Heart left ventricle (tissue), 16 donors: ENCODE data around the gene EFNB1. TPM values are rescaled to one million over a fixed set of nuclear protein-coding genes. Genes with fewer than 3 reads are reported as not detected.
A peak's percentile ranks its signal among the peaks of the same experiment; 100 is the strongest.

Source experiments
- ATAC-seq, 4 donors: fragments of 200-7000 bp; cut with Tn5 transposase; one replicate each; pipeline ENCODE4 v1.9.1; 2020 to 2022; ENCODE audit warnings: moderate library complexity in 4 of 4, mild to moderate bottlenecking in 3 of 4, moderate number of reproducible peaks in 1 of 4
- DNase-seq, 5 donors: peaks; one replicate each; pipeline ENCODE4 v3.0.0-alpha.2; 2020
- H3K27ac ChIP-seq, 12 donors: fragments of 200-600 bp; sonication (generic) in 4 of 12; one replicate each; pipeline versions ENCODE4 v1.5.0 to v1.8.0; 2016 to 2022; ENCODE audit warnings: mild to moderate bottlenecking in 2 of 12
- H3K27me3 ChIP-seq, 9 donors: fragments of 200-600 bp; sonication (generic) in 2 of 9; one replicate each; pipeline versions ENCODE4 v1.5.1 to v1.8.0; 2016 to 2022; ENCODE audit warnings: mild to moderate bottlenecking in 3 of 9
- H3K36me3 ChIP-seq, 9 donors: fragments of 200-600 bp; sonication (generic) in 2 of 9; one replicate each; pipeline versions ENCODE4 v1.5.0 to v1.8.0; 2018 to 2022; ENCODE audit warnings: mild to moderate bottlenecking in 2 of 9
- H3K4me1 ChIP-seq, 12 donors: fragments of 200-600 bp; sonication (generic) in 4 of 12; one replicate each; pipeline versions ENCODE4 v1.5.0 to v1.8.0; 2016 to 2022; ENCODE audit warnings: mild to moderate bottlenecking in 3 of 12
- H3K4me3 ChIP-seq, 12 donors: fragments of 200-600 bp; sonication (generic) in 4 of 12; one replicate each; pipeline versions ENCODE4 v1.5.0 to v1.8.0; 2017 to 2022; ENCODE audit warnings: mild to moderate bottlenecking in 9 of 12, moderate library complexity in 4 of 12
- H3K9me3 ChIP-seq, 12 donors: fragments of 200-600 bp; sonication (generic) in 4 of 12; one replicate each; pipeline versions ENCODE4 v1.5.0 to v1.8.0; 2016 to 2022; ENCODE audit warnings: mild to moderate bottlenecking in 1 of 12
- CTCF ChIP-seq, 12 donors: fragments of 200-600 bp; sonication (generic) in 4 of 12; IDR thresholded peaks; one replicate each; pipeline versions ENCODE4 v1.5.0 to v1.8.0; 2018 to 2022; ENCODE audit warnings: antibody characterized with exemption in 12 of 12, mild to moderate bottlenecking in 5 of 12
- POLR2A ChIP-seq, 2 donors: fragments of 450-650 bp; IDR thresholded peaks; one replicate each; pipeline ENCODE4 v1.6.1; 2017; ENCODE audit warnings: antibody characterized with exemption in 2 of 2, mild to moderate bottlenecking in 2 of 2, moderate library complexity in 2 of 2
- WGBS, 4 donors: extraction: QIAGEN DNeasy Blood & Tissue Kit in 2 of 4; methylation state at CpG; one replicate each; pipeline versions ENCODE4 v1.1.5 to v1.1.7; 2013 to 2018; 5-methylcytosine and 5-hydroxymethylcytosine counted together
- intact Hi-C, 10 donors: fragments of 100-400 bp; cut with DNase I; formaldehyde crosslinking; loops; one replicate each; pipeline versions ENCODE4 v1.11.1 to v1.14.2; 2022
- polyA plus RNA-seq, 2 donors: library from polyadenylated mRNA; stranded (reverse); fragments of 200-250 nt; gene quantifications; one replicate each; pipeline ENCODE4 v1.2.3, GENCODE V29; 2013
- total RNA-seq, 9 donors: library from RNA; depleted of rRNA in 2 of 9; stranded (reverse); fragments of >200 nt in 2 of 9; fragmentation: NEBNext Ultra II Directional in 3 of 9; extraction: Animal tissue kit (Norgen Biotek cat#: 25700) in 3 of 9; gene quantifications; one replicate each; pipeline versions ENCODE4 v1.1.0 to v1.2.4, GENCODE V29; 2016 to 2023
- donor health status: ischemic (EF 13 %, LVEDD 7.1; RV severe dilation, severe dysfunction).
- donor health status: healthy with polysubstance abuse.
- donor health status: DM: no; HTN: yes; CAD: no.
- donor health status: DM: no; HTN: no; CAD: no.
- donor health status: ischemic (EF 25% LVEDD 6.9; RV normal size, moderate dysfunction).
- donor health status: ischemic (EF 25% LVEDD 5.7; RV mildly dilated, moderate dysfunction).
- donor health status: healthy.
- donor health status: DM: yes; HTN: yes; CAD: no.
- donor health status: ischemic (EF 35%, LVEDD 5.7; RV mildly dilated, moderate dysfunction).
- donor health status: nonischemic (EF 11% LVEDD 7.7; RV severe dilation, severe dysfunction).
- donor health status: DM: yes; HTN: yes; CAD: no.
- donor health status: PGD.
- donor health status: ischemic (EF 29% LVEDD 5.4; RV normal size, mild dysfunction).
- donor health status: nonischemic (EF 23%, LVEDD 6.1; RV moderate dilation, normal function).

Gene EFNB1
- total and polyA plus RNA-seq, 11 donors: 15.9 to 78.8 (median 25.4) TPM

GRCh38 chrX:68877606-68878005 lies 48.8 kb downstream of the EFNB1 start:
- 82 to 94% (median 87%) methylated on average over 4 to 9 of the region's 9 CpGs for WGBS, 4 donors
- no peaks in the 10 kb centered on the region for H3K36me3 ChIP-seq
- ATAC-seq: no peak
- TF ChIP-seq CTCF (IDR thresholded peaks at IDR 0.05) (no peak), POLR2A (IDR thresholded peaks at IDR 0.05) (no peak)
- intact Hi-C loops: no loop called here
- no peak for DNase-seq
- H3K27me3 ChIP-seq: peaks cover 0 to 10% (median 0%) of the 10 kb centered on the region in 9 donors
- H3K4me3 ChIP-seq: no peak overlapping the region
- H3K4me1 ChIP-seq: peaks cover 0 to 7% (median 0%) of the 10 kb centered on the region in 12 donors
- no peak overlapping the region for H3K27ac ChIP-seq
- no peaks in the 10 kb centered on the region for H3K9me3 ChIP-seq

GRCh38 chrX:68878977-68879645 lies 50.3 kb downstream of the EFNB1 start:
- intact Hi-C loops: no loop called here
- H3K27me3 ChIP-seq: peaks cover 0 to 14% (median 0%) of the 10 kb centered on the region in 9 donors
- no peak overlapping the region for H3K4me3 ChIP-seq
- no peak for ATAC-seq
- H3K9me3 ChIP-seq: no peaks in the 10 kb centered on the region
- peaks cover 0 to 7% (median 0%) of the 10 kb centered on the region in 12 donors for H3K4me1 ChIP-seq
- 67 to 96% (median 90%) methylated on average over 9 to 11 of the region's 11 CpGs for WGBS, 4 donors
- H3K36me3 ChIP-seq: no peaks in the 10 kb centered on the region
- no peak for TF ChIP-seq POLR2A (IDR thresholded peaks at IDR 0.05)
- no peak for TF ChIP-seq CTCF (IDR thresholded peaks at IDR 0.05)
- DNase-seq: no peak
- H3K27ac ChIP-seq: no peak overlapping the region

GRCh38 chrX:68880846-68881552 lies 52.2 kb downstream of the EFNB1 start:
- Histone ChIP-seq H3K36me3 (no peaks in the 10 kb centered on the region), H3K27me3 (peaks cover 0 to 14% (median 0%) of the 10 kb centered on the region in 9 donors), H3K4me1 (peaks cover 0 to 7% (median 0%) of the 10 kb centered on the region in 12 donors), H3K27ac (no peak overlapping the region), H3K9me3 (no peaks in the 10 kb centered on the region), H3K4me3 (no peak overlapping the region)
- TF ChIP-seq POLR2A (IDR thresholded peaks at IDR 0.05) (no peak), CTCF (IDR thresholded peaks at IDR 0.05) (no peak)
- DNase-seq (no peak), ATAC-seq (peak in 1 of 4 donors; percentile 16)
- WGBS, 4 donors: 29 to 48% (median 34%) methylated on average over 8 to 9 of the region's 9 CpGs
- intact Hi-C loops: loop anchor here in 1 of 10 donors (10.0 kb wide), 1 partner anchor 46 kb away; no protein-coding TSS in a partner anchor

GRCh38 chrX:68881911-68882310 lies 53.1 kb downstream of the EFNB1 start:
- no peaks in the 10 kb centered on the region for H3K36me3 ChIP-seq
- no peak overlapping the region for H3K4me3 ChIP-seq
- DNase-seq: no peak
- TF ChIP-seq CTCF (IDR thresholded peaks at IDR 0.05) (no peak), POLR2A (IDR thresholded peaks at IDR 0.05) (no peak)
- H3K9me3 ChIP-seq: no peaks in the 10 kb centered on the region
- peaks cover 0 to 7% (median 0%) of the 10 kb centered on the region in 12 donors for H3K4me1 ChIP-seq
- intact Hi-C loops: loop anchor here in 1 of 10 donors (10.0 kb wide), 1 partner anchor 47 kb away; no protein-coding TSS in a partner anchor
- no peak for ATAC-seq
- WGBS, 4 donors: 63 to 84% (median 73%) methylated on average over 4 to 5 of the region's 5 CpGs
- H3K27ac ChIP-seq: no peak overlapping the region
- H3K27me3 ChIP-seq: peaks cover 0 to 18% (median 0%) of the 10 kb centered on the region in 9 donors
